GM18858 (cell line): ENCODE results near the gene FDX2.
"Not testable (repeated sequence)": the region's sequence is repeated elsewhere in the genome, so short reads cannot be mapped to it uniquely, and the experiment has no call there.

Source experiments
- ATAC-seq: cut with Tn5 transposase; IDR thresholded peaks from one replicate; pipeline ENCODE4 v1.9.1; 2021; ENCODE audit not compliant: unreplicated experiment

FDX2 gene

GRCh38 chr19:10284065-10284959 is 31.5 kb downstream of the FDX2 start:
- ATAC-seq, result no peak

GRCh38 chr19:10283301-10284064 is 32.3 kb downstream of the FDX2 start:
- no peak for ATAC-seq

- ATAC-seq, result not testable (repeated sequence)
These were observed 33.8 kb downstream of the FDX2 start for GRCh38 chr19:10282043-10282442.

GRCh38 chr19:10279737-10280442 is 35.9 kb downstream of the FDX2 start:
- no peak for ATAC-seq

GRCh38 chr19:10278935-10279334 is 36.9 kb downstream of the FDX2 start:
- ATAC-seq, result no peak

GRCh38 chr19:10277795-10278589 is 37.8 kb downstream of the FDX2 start:
- ATAC-seq, result no peak

- no peak for ATAC-seq
These were observed 41.2 kb downstream of the FDX2 start for GRCh38 chr19:10274589-10274988.

- no peak for ATAC-seq
These were observed 44.2 kb downstream of the FDX2 start for GRCh38 chr19:10271543-10272086.

GRCh38 chr19:10270616-10271394 is 45.0 kb downstream of the FDX2 start, which contains the start of gene ICAM1:
Gene ICAM1 (plus strand): TSS chr19:10271120. CDS start chr19:10271160, 40 bp downstream.
- ATAC-seq, result no peak

GRCh38 chr19:10270180-10270615 is 45.6 kb downstream of the FDX2 start:
- no peak for ATAC-seq

- no peak for ATAC-seq
These were observed 46.3 kb downstream of the FDX2 start for GRCh38 chr19:10269333-10270179.

GRCh38 chr19:10268071-10268470 is 47.7 kb downstream of the FDX2 start:
- ATAC-seq, result no peak

- ATAC-seq, result no peak
These were observed 49.1 kb downstream of the FDX2 start for GRCh38 chr19:10266706-10267105.

- no peak for ATAC-seq
These were observed 53.0 kb downstream of the FDX2 start for GRCh38 chr19:10262771-10263170.

- no peak for ATAC-seq
These were observed 55.7 kb downstream of the FDX2 start for GRCh38 chr19:10260141-10260584.
